Loucy (cell line): Measurements from ENCODE around the gene PAX5.

ENCODE experiments used
- H2AFZ ChIP-seq: fragments of 200-600 bp; sonication (generic); 2 replicates; pipeline ENCODE4 v1.6.0; 2016; ENCODE audit warnings: antibody characterized with exemption, mild to moderate bottlenecking, low read length, moderate library complexity
- H3F3A ChIP-seq: fragments of 200-600 bp; 2 replicates; pipeline ENCODE4 v1.6.0; 2016; ENCODE audit warnings: antibody characterized with exemption, low read depth, mild to moderate bottlenecking
- H3K27me3 ChIP-seq: fragments of 200-600 bp; sonication (generic); 2 replicates; pipeline ENCODE4 v1.6.1; 2014; ENCODE audit warnings: low read length, mild to moderate bottlenecking; ENCODE audit not compliant: insufficient read depth, poor library complexity, severe bottlenecking
- H3K36me3 ChIP-seq: fragments of 200-600 bp; sonication (generic); 2 replicates; pipeline ENCODE4 v1.6.1; 2016; ENCODE audit warnings: low read length; ENCODE audit not compliant: insufficient read depth
- H3K4me1 ChIP-seq: fragments of 200-600 bp; sonication (generic); 2 replicates; pipeline ENCODE4 v1.5.1; 2014; ENCODE audit warnings: low read length, mild to moderate bottlenecking; ENCODE audit not compliant: insufficient read depth, poor library complexity, severe bottlenecking
- H3K4me2 ChIP-seq: fragments of 200-600 bp; sonication (generic); 2 replicates; pipeline ENCODE4 v1.6.0; 2014; ENCODE audit warnings: antibody characterized with exemption, low read length, low read depth, mild to moderate bottlenecking; ENCODE audit not compliant: poor library complexity, severe bottlenecking
- H3K4me3 ChIP-seq: fragments of 200-600 bp; sonication (generic); 2 replicates; pipeline ENCODE4 v1.5.1; 2014; ENCODE audit warnings: low read length, mild to moderate bottlenecking, mixed read lengths; ENCODE audit not compliant: poor library complexity, severe bottlenecking
- H3K79me2 ChIP-seq: fragments of 200-600 bp; sonication (generic); 2 replicates; pipeline ENCODE4 v1.6.1; 2014; ENCODE audit warnings: low read length; ENCODE audit not compliant: insufficient read depth
- H3K9ac ChIP-seq: fragments of 200-600 bp; sonication (generic); 2 replicates; pipeline ENCODE4 v1.6.0; 2014; ENCODE audit warnings: mild to moderate bottlenecking, low read depth, low read length, moderate library complexity; ENCODE audit not compliant: poor library complexity, severe bottlenecking
- H3K9me2 ChIP-seq: fragments of 200-600 bp; sonication (generic); replicated peaks from 2 replicates; pipeline ENCODE4 v1.6.1; 2016; ENCODE audit warnings: low read depth, low read length, mixed read lengths
- H3K9me3 ChIP-seq: fragments of 200-600 bp; sonication (generic); 2 replicates; pipeline ENCODE4 v1.6.1; 2014; ENCODE audit warnings: mild to moderate bottlenecking, antibody characterized with exemption, low read length, low read depth; ENCODE audit not compliant: insufficient read depth
- H4K20me1 ChIP-seq: fragments of 200-600 bp; sonication (generic); 2 replicates; pipeline ENCODE4 v1.6.0; 2014; ENCODE audit warnings: antibody characterized with exemption, low read length, mild to moderate bottlenecking; ENCODE audit not compliant: insufficient read depth, poor library complexity, severe bottlenecking
- EZH2phosphoT487 ChIP-seq: fragments of 200-600 bp; IDR thresholded peaks from 2 replicates; pipeline ENCODE4 v1.6.1; 2018; ENCODE audit warnings: antibody characterized with exemption, mild to moderate bottlenecking, moderate library complexity, borderline replicate concordance
- TF ChIP-seq, protein P1 (sequence below): fragments of 200-600 bp; sonication (generic); conservative IDR thresholded peaks from 2 replicates; pipeline ENCODE4 v1.5.1; 2014; ENCODE audit warnings: mild to moderate bottlenecking, antibody characterized with exemption, low read length

PAX5 gene

GRCh38 chr9:36997414-36997813, 36.7 kb downstream of the PAX5 start:
- Histone ChIP-seq H3K9me3 (no peaks in the 10 kb centered on the region), H3K4me2 (no peak overlapping the region), H3K27me3 (no peaks in the 10 kb centered on the region), H3K36me3 (no peaks in the 10 kb centered on the region), H3K9me2 (no peaks in the 10 kb centered on the region), H3F3A (no peaks in the 10 kb centered on the region), H2AFZ (no peak overlapping the region; the same call in 1 of the 2 replicates), H3K79me2 (no peaks in the 10 kb centered on the region), H4K20me1 (no peaks in the 10 kb centered on the region), H3K4me3 (no peak overlapping the region), H3K4me1 (peaks cover 26% of the 10 kb centered on the region), H3K9ac (no peak overlapping the region)
- no peak for TF ChIP-seq EZH2phosphoT487
- TF ChIP-seq, protein P1, sequence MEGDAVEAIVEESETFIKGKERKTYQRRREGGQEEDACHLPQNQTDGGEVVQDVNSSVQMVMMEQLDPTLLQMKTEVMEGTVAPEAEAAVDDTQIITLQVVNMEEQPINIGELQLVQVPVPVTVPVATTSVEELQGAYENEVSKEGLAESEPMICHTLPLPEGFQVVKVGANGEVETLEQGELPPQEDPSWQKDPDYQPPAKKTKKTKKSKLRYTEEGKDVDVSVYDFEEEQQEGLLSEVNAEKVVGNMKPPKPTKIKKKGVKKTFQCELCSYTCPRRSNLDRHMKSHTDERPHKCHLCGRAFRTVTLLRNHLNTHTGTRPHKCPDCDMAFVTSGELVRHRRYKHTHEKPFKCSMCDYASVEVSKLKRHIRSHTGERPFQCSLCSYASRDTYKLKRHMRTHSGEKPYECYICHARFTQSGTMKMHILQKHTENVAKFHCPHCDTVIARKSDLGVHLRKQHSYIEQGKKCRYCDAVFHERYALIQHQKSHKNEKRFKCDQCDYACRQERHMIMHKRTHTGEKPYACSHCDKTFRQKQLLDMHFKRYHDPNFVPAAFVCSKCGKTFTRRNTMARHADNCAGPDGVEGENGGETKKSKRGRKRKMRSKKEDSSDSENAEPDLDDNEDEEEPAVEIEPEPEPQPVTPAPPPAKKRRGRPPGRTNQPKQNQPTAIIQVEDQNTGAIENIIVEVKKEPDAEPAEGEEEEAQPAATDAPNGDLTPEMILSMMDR = no peak

GRCh38 chr9:36996706-36997086, 37.4 kb downstream of the PAX5 start:
- no peak for TF ChIP-seq EZH2phosphoT487
- TF ChIP-seq, protein P1 = no peak
- Histone ChIP-seq H3K4me3 (no peak overlapping the region), H3K36me3 (no peaks in the 10 kb centered on the region), H3K4me2 (peak overlapping the region; percentile 69), H3K79me2 (no peaks in the 10 kb centered on the region), H2AFZ (peak overlapping the region; percentile 69; the same call in 1 of the 2 replicates), H3K9me2 (no peaks in the 10 kb centered on the region), H3K27me3 (no peaks in the 10 kb centered on the region), H3K9ac (no peak overlapping the region), H4K20me1 (no peaks in the 10 kb centered on the region), H3K9me3 (no peaks in the 10 kb centered on the region), H3F3A (no peaks in the 10 kb centered on the region), H3K4me1 (peaks cover 26% of the 10 kb centered on the region)

DNA sequence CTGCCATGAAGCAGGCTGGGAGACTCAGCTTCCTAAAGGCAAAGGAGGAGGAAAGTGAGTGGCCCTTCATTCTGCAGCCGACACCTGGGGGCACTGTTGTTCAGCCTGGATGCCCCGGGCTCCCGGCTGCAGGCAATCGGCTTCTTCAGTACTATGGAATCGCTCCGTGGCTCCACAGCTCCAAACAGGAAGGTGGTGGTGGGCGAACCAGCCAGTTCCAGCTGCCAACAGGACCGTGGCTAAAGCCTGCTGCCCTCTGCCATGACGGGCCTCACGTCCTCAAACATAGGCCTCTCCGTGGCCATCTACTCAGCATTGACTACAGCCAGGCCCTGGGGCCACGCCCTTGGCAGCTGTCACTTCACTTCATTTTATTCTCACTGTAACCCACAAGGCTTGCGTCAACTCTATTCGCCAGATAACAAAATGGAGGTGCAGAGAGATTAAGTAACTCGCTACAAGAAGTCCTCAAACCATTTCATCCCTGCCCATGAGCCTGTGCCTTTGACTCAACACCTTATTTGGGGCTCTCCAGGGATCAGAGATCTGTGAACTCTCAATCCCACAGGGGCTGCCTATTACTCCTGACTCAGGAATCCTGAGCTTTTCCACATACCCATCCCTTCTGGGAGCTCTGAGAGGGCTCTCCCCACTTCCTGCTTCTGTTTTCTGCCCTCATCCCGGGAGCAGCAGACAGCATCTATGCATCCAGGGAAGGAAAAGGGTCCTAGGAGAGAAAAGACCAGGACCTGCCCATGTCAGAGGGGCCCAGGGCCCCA, 38.0 kb downstream of the PAX5 start:
- peak overlapping the region; percentile 69 for H3K4me2 ChIP-seq
- no peaks in the 10 kb centered on the region for H3F3A ChIP-seq
- no peaks in the 10 kb centered on the region for H4K20me1 ChIP-seq
- peak overlapping the region; percentile 69 for H2AFZ ChIP-seq
- H3K9ac ChIP-seq = no peak overlapping the region
- H3K36me3 ChIP-seq = no peaks in the 10 kb centered on the region
- no peaks in the 10 kb centered on the region for H3K79me2 ChIP-seq
- no peaks in the 10 kb centered on the region for H3K27me3 ChIP-seq
- H3K9me2 ChIP-seq = no peaks in the 10 kb centered on the region
- H3K4me3 ChIP-seq = peak overlapping the region; percentile 51
- H3K9me3 ChIP-seq = no peaks in the 10 kb centered on the region; the same call in 1 of the 2 replicates
- TF ChIP-seq EZH2phosphoT487 = no peak
- TF ChIP-seq, protein P1 = peak; percentile 89
- peaks cover 26% of the 10 kb centered on the region for H3K4me1 ChIP-seq
